Measurements from ENCODE around the gene CRLF2.

The CRLF2 gene

DNA sequence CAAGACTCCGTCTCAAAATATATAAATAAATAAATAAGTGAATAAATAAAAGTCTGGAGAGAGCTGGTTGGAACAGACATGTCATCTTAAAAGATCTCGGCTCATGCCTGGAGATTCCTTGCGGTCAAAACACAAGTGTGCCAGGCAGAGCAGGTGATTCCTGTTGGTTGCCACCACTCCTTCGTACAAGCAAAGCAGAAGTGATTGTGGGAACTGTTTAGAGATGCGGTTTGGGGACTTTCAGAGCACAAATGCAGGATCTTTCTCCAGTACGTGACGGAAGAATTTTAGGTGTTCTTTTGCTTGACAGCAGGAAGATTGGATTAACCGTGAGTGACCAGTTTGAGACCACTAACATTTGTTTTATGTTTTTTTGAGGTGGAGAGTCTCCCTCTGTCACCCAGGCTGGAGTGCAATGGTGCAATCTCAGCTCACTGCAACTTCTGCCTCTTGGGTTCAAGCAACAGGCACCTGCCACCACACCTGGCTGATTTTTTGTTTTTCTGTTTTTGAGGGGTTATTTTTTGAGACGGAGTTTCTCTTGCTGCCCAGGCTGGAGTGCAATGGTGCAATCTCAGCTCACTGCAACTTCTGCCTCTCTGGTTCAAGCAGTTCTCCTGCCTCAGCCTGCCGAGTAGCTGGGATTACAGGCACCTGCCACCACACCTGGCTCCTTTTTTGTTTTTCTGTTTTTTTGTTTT is 2.8 kb upstream of the CRLF2 start:
- ATAC-seq (ENCODE audit: low read depth) (no peak), DNase-seq (ENCODE audit: low spot score) (no peak)
- peaks cover 3% of the 10 kb centered on the region for H3K9me3 ChIP-seq (ENCODE audit: severe bottlenecking)
- TF ChIP-seq, protein P1, sequence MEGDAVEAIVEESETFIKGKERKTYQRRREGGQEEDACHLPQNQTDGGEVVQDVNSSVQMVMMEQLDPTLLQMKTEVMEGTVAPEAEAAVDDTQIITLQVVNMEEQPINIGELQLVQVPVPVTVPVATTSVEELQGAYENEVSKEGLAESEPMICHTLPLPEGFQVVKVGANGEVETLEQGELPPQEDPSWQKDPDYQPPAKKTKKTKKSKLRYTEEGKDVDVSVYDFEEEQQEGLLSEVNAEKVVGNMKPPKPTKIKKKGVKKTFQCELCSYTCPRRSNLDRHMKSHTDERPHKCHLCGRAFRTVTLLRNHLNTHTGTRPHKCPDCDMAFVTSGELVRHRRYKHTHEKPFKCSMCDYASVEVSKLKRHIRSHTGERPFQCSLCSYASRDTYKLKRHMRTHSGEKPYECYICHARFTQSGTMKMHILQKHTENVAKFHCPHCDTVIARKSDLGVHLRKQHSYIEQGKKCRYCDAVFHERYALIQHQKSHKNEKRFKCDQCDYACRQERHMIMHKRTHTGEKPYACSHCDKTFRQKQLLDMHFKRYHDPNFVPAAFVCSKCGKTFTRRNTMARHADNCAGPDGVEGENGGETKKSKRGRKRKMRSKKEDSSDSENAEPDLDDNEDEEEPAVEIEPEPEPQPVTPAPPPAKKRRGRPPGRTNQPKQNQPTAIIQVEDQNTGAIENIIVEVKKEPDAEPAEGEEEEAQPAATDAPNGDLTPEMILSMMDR (IDR thresholded peaks at IDR 0.05; ENCODE audit: poor library complexity, severe bottlenecking) = no peak
- no peak overlapping the region for H3K27ac ChIP-seq (ENCODE audit: poor library complexity, severe bottlenecking)
- no peak overlapping the region for H3K4me3 ChIP-seq (ENCODE audit: severe bottlenecking)
- H3K27me3 ChIP-seq (ENCODE audit: insufficient read depth, poor library complexity, severe bottlenecking) = no peaks in the 10 kb centered on the region
- no peaks in the 10 kb centered on the region for H3K36me3 ChIP-seq (ENCODE audit: low read depth)
- H3K4me1 ChIP-seq (ENCODE audit: insufficient read depth, poor library complexity, severe bottlenecking) = no peaks in the 10 kb centered on the region

DNA sequence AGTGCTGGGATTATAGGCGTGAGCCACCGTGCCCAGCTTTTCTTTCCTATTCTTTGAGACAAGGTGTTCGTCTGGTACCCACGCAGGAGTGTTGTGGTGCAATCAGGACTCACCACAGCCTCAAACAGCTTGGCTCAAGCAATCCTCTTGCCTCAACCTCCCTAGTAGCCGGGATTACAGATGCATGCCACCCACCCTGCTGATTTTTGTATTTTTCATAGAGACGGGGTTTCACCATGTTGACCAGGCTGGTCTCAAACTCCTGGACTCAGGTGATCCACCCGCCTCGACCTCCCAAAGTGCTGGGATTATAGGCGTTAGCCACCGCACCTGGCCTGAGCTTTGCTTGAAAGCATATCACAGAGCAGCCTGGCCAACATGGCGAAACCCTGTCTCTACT is 1.5 kb upstream of the CRLF2 start:
- ATAC-seq (ENCODE audit: low read depth) (no peak), DNase-seq (ENCODE audit: low spot score) (peak; percentile 33)
- Histone ChIP-seq H3K4me3 (ENCODE audit: severe bottlenecking) (no peak overlapping the region), H3K27ac (ENCODE audit: poor library complexity, severe bottlenecking) (no peak overlapping the region), H3K9me3 (ENCODE audit: severe bottlenecking) (no peaks in the 10 kb centered on the region), H3K27me3 (ENCODE audit: insufficient read depth, poor library complexity, severe bottlenecking) (no peaks in the 10 kb centered on the region), H3K36me3 (ENCODE audit: low read depth) (no peaks in the 10 kb centered on the region), H3K4me1 (ENCODE audit: insufficient read depth, poor library complexity, severe bottlenecking) (no peaks in the 10 kb centered on the region)
- TF ChIP-seq, protein P1 (IDR thresholded peaks at IDR 0.05; ENCODE audit: poor library complexity, severe bottlenecking) = no peak

DNA sequence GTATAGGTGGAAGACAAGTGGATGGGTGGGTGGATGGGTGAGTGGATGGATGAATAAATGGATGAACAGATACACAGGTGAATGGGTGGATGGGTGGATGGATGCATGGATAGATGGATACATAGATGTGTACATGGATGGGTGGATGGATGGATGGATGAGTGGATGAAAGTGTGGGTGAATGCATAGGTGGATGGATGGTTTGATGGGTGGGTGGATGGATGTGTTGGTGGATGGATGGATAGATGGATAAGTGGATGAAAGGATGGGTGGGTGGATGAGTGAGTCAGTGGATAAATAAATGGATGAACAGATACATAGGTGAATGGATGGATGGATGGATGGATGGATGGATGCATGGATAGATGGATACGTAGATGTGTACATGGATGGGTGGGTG is 1.6 kb downstream of the CRLF2 start:
- TF ChIP-seq, protein P1 (IDR thresholded peaks at IDR 0.05; ENCODE audit: poor library complexity, severe bottlenecking) = no peak
- no peaks in the 10 kb centered on the region for H3K4me1 ChIP-seq (ENCODE audit: insufficient read depth, poor library complexity, severe bottlenecking)
- no peaks in the 10 kb centered on the region for H3K27me3 ChIP-seq (ENCODE audit: insufficient read depth, poor library complexity, severe bottlenecking)
- H3K27ac ChIP-seq (ENCODE audit: poor library complexity, severe bottlenecking) = no peak overlapping the region
- DNase-seq (ENCODE audit: low spot score) = no peak
- no peaks in the 10 kb centered on the region for H3K9me3 ChIP-seq (ENCODE audit: severe bottlenecking)
- no peak overlapping the region for H3K4me3 ChIP-seq (ENCODE audit: severe bottlenecking)
- no peak for ATAC-seq (ENCODE audit: low read depth)
- no peaks in the 10 kb centered on the region for H3K36me3 ChIP-seq (ENCODE audit: low read depth)

DNA sequence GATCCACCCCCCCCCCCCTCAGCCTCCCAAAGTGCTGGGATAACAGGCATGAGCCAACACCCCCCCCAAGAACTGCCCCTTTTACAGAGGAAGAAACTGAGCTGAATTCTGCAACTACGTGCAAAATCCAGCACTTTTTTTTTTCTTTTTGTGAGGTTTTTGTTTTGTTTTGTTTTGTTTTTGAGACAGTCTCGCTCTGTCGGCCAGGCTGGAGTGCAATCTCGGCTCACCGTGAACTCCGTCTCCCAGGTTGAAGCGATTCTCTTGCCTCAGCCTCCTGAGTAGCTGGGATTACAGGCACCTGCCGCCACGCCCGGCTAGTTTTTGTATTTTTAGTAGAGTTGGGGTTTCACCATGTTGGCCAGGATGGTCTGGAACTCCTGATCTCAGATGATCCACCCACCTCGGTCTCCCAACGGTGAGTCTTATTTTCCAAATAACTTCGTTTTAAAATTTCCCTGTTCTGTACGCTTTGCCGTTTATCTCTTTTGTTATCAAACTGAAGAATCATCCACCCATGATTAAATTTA is 4.9 kb downstream of the CRLF2 start:
- TF ChIP-seq, protein P1 (IDR thresholded peaks at IDR 0.05; ENCODE audit: poor library complexity, severe bottlenecking) = no peak
- no peaks in the 10 kb centered on the region for H3K9me3 ChIP-seq (ENCODE audit: severe bottlenecking)
- H3K4me1 ChIP-seq (ENCODE audit: insufficient read depth, poor library complexity, severe bottlenecking) = no peaks in the 10 kb centered on the region
- H3K4me3 ChIP-seq (ENCODE audit: severe bottlenecking) = no peak overlapping the region
- no peaks in the 10 kb centered on the region for H3K36me3 ChIP-seq (ENCODE audit: low read depth)
- no peak for ATAC-seq (ENCODE audit: low read depth)
- DNase-seq (ENCODE audit: low spot score) = no peak
- H3K27ac ChIP-seq (ENCODE audit: poor library complexity, severe bottlenecking) = no peak overlapping the region
- no peaks in the 10 kb centered on the region for H3K27me3 ChIP-seq (ENCODE audit: insufficient read depth, poor library complexity, severe bottlenecking)
